Spleen (tissue), 7 donors: ENCODE data around the gene CMA1.

ENCODE experiments used
- POLR2A ChIP-seq, 3 donors: fragments of 450-650 bp; IDR thresholded peaks; one replicate each; pipeline ENCODE4 v1.5.1; 2017; ENCODE audit warnings: antibody characterized with exemption in 3 of 3, mild to moderate bottlenecking in 1 of 3
- TF ChIP-seq, protein P1 (sequence below), 11 experiments: fragments of 200-600 bp in 7 of 11; fragments of 450-650 bp in 4 of 11; sonication (generic) in 4 of 11; IDR thresholded peaks in 8 of 11; conservative IDR thresholded peaks in 3 of 11; 1 replicate in 7 of 11; 2 replicates in 4 of 11; pipeline versions ENCODE4 v1.4.0 to v1.8.0; 2016 to 2021; ENCODE audit warnings: antibody characterized with exemption in 11 of 11, inconsistent platforms in 4 of 11, mild to moderate bottlenecking in 1 of 11
- donor health status: DM: no; HTN: no; CAD: no; lungs with moderate emphysema.
- donor health status: DM: no; HTN: no; CAD: no.
- donor health status: DM: no; HTN: no; CAD: no.

DNA sequence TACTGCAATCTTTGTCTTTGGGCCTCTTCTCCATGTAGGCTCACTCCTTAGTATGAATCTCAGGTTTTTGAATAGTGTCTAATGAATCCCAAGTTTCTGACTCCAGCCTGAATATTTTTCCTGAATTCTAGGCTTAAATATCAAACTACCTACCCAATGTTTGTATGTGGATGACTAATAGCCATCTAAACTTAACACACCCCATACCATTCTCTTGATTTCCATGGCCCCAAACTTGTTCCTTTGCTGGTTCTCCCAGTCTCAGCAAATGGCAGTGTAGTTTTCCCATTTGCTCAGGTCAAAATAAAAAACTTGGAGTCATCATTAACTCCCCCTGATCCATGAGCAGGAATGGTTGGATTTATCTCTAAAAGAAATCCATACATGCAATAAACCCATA lies 46.7 kb downstream of the CMA1 start:
- TF ChIP-seq, protein P1, sequence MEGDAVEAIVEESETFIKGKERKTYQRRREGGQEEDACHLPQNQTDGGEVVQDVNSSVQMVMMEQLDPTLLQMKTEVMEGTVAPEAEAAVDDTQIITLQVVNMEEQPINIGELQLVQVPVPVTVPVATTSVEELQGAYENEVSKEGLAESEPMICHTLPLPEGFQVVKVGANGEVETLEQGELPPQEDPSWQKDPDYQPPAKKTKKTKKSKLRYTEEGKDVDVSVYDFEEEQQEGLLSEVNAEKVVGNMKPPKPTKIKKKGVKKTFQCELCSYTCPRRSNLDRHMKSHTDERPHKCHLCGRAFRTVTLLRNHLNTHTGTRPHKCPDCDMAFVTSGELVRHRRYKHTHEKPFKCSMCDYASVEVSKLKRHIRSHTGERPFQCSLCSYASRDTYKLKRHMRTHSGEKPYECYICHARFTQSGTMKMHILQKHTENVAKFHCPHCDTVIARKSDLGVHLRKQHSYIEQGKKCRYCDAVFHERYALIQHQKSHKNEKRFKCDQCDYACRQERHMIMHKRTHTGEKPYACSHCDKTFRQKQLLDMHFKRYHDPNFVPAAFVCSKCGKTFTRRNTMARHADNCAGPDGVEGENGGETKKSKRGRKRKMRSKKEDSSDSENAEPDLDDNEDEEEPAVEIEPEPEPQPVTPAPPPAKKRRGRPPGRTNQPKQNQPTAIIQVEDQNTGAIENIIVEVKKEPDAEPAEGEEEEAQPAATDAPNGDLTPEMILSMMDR (IDR thresholded peaks at IDR 0.05 in 8 of 11, conservative IDR thresholded peaks at IDR 0.05 in 3 of 11): no peak
- TF ChIP-seq POLR2A (IDR thresholded peaks at IDR 0.05): no peak
